Measurements from ENCODE around the gene PEPD.

The PEPD gene

DNA sequence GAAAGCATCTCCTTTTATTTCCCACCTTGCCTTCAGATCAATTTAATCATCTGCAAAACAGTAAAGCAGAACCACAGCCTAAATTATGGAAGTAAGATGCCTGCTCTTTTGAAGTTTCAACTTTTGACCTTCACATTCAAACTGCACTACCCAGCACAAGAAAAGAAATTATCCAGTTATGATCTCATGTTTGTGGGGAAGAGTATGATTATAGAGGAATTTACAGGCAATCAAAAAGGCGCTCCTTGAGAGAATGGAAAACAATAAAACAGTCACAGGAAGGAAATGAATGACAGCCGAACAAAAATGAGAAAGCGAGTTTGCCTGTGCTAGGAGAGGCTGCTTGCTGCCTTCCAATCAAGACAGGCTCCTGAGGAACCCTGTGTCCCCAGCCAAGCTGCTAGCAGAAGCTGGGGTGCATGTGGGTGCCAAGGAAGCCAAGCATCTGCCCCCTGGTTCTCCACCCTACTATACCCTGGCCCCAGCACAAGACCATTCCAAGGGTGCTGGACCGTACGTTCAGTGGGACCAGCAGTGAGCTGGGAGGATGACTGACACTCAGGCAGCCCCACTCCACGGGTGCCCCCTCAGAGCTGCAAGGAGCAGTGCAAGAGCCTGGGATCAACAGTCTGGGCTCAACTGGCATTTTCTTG lies 47.8 kb downstream of the PEPD start:
- no peak for DNase-seq (ENCODE audit: low read depth in 2 of 2)

DNA sequence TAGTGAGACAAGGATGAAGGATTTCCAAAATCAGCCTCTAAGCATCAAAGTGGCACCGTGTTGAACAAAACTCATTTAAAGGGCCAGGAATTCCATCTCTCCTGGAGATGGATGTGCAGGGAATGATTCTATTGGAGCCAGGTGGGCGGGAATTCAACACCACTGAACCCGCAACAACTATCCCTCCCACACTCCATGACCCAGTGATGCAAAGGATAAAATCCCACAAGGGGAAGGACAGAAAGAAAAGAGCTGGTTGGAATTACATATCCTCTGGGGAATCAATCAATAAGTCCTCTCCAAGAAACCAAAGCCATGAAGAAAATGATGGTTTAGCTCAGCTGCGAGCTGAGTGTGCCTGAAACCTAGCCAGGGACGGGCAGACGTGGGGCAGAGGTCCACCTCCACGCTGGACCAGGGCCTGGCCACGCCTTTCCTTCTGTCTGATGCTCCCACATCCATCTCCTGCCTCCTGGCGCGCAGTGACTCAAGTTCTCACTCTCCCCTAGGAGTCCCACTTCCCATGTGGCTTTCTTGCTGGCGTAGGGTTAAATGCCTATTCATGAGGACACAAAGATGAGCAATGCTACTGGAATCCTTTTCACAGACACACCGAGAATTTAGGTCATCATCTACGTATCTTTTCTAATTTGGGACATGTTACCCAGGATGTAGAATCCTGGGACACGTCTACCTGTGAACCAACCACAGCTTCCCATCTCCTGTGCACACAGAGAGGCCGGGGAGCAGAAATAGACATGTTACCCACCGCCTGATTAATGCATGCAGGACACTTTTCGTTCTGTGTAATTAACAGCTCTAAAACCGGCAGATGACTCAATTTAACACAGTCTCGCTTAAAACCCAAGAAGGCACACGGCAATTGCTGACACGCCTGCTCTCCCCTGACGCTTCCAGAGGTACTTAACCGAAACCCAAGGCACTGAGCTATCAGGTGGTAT lies 48.6 kb downstream of the PEPD start:
- DNase-seq (ENCODE audit: low read depth in 2 of 2), result no peak

DNA sequence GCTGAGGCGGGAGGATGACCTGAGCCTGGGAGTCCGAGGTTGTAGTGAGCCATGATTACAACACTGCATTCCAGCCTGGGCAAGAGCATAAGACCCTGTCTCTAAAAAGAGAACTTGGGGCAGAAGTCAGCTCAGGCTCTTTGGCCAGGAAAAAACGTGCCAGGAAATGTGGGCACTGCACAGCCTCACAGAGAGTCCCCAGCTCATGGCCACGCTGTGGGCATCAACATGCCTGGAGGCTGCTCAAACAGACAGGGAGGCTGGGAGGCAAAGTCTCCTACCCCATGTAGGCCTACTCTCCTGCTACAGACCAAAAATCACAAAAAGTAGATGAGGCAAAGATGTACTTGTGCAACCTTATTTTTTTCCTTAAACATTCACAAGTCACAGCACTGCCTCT lies 49.4 kb downstream of the PEPD start:
- DNase-seq (ENCODE audit: low read depth in 2 of 2), result no peak

DNA sequence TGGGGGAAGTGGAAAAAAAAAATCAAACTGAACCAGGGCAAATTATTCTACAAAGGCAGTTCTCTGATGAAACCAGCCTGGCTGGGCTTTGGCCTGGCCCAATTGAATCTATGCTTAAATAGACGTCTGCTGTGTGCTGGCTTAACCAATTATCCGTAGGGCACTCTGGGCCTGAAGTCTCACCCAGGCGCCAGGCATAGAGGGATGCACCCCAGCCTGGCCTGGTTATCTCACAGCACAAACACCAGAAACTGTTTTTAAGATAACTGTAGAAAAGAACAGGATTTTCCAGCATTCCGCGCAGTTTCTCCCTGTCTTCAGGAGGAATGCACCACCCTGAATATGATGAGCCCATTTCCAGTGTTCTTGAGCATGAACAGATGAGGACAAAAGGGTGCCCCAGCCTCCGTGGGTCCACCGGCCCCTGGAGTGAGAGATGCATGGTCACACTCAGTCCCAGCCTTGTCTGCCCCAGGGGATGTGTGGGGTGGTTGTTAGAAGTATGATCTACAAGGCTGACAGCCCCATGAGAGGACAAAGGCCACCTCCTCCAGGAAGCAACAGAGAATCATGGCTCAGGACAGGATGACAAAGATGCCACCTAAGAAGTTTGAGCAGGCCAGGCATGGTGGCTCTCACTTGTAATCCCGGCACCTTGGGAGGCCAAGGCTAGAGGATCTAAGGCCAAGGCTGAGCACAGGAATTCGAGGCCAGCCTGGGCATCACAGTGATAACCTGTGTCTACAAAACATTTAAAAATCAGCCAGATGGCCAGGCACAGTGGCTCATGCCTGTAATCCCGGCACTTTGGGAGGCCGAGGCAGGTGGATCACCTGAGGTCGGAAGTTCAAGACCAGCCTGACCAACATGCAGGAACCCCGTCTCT lies 50.2 kb downstream of the PEPD start:
- no peak for DNase-seq (ENCODE audit: low read depth in 2 of 2)

DNA sequence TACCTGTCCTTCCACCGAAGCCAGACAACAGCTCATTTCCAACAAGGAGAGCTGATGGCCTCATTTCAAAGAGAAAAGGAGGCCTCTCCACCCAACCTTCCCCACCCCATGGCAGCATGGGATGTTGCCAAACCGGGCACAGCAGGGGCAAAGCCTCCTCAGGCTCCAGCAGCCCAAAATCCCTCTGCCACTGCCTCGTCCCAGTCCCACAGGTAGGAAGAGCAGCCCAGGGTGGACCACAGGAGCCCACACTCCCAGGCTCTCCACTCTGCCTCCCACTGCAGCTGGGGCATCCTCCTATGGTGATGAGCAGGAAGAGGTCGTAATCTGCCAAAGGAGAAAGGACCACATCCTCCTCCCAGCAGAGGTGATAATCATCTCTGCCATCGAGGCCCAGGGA lies 50.9 kb downstream of the PEPD start:
- no peak for DNase-seq (ENCODE audit: low read depth in 2 of 2)

DNA sequence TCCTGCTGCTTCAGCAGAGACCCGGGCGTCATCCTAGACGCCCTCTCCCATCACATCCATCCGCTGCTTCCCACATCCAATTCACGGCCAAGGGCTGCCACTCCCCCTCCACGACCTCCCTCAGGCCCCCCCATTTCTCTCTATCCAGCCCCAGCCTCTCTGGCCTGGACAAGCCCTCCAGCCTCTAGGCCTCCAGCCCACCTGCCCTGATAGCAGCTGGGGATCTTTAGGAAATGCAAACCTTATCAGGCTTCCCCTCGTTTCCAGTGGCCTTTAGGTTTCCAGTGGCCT lies 51.6 kb downstream of the PEPD start:
- no peak for DNase-seq (ENCODE audit: low read depth in 2 of 2)

DNA sequence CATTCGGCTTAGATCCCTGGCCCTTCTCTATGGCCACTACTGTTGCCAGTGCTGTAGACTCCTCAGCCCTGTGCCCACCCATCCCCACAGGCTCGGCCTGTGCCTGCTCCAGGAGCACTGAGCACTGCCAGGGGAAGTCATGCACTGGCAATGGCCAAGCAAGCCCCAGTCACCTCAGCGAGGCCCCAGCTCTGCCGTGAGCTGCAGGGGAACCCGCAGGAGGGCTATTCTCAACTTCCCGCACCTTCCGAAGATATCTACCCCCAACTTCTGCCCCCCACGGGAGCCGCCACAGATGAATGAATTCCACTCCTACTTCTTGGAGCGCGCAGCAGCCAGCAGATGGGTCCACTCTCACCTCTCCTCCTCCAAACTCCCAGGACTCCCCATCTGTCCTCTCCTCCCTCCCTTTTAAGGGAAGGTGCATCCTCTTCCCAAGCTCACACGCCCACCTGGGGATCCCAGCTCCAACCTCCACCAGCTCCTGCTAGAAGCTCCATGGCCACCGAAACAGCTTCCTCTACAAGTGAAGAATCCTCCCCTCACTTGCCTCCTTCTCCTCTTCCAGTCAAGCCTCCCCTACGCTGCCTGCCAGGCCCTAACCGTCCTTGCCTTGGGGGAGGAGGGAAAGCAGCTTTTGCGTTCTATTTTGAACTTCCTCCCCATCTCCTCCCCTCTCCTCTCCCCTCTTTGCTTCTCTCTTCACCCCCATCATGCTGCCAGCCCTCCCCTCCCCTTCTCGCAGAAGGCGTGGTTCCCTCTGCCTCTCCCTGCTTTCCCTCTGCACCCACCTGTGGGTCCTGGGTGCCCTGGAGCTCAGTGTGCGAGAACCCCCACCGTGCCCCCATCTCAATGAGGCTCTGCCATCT lies 52.2 kb downstream of the PEPD start:
- DNase-seq (ENCODE audit: low read depth in 2 of 2), result no peak

DNA sequence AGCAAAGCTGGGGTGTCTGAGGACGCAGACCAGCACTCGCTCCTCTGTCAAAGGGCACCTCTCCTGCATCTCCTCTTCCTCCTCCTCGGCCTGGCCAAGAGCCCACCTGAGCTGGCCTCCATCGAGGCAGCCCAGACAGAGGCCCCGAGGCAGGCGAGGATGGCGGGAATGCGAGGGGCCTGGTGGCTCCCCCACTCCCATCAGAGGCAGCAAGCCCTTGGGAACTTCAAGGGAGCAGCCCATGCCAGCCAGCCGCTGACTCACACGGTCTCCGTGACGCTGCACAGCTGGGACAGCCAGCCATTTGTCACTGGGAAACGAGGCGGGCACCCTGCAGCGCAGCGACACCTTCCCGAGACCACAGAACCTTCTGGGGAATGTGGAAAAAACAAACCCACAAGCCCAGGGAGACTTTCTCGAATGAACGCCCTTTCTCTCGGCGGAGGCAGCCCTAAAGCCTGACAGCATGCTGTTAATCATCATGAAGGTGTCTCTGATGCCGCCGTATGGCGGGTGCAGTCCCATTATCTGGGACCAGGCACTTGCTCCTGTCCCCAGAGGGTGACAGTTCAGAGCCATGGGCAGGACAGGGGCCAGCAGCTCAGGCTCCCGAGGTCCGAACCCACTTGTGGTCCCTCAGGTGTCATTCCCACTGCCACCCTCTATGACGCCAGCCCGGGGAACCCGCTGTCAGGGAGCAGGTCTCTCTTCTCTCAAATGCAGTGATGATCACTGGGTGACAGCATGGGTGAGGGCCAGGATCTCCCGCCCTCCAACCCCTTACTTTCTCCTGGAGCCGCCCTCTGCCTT lies 53.0 kb downstream of the PEPD start:
- DNase-seq (ENCODE audit: low read depth in 2 of 2), result no peak

DNA sequence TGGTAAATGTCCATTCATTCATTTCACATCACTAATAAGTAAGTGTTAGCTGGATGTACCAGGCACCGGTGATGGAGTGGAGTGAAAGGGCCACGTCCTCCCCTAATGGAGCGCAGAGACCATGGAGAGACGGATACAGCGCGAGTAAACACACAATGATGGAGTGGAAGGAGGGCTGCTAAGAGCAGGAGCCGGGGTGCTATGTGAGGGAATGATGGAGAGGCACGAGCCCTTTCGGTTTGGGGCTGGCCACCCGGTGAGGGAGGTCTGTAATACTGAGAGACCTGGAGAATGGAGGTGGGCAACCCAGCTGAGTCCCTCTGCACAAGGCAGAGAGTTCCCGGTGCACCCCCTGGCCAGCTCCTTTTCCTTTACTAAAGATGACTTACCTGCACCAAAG lies 53.7 kb downstream of the PEPD start:
- no peak for DNase-seq (ENCODE audit: low read depth in 2 of 2)

DNA sequence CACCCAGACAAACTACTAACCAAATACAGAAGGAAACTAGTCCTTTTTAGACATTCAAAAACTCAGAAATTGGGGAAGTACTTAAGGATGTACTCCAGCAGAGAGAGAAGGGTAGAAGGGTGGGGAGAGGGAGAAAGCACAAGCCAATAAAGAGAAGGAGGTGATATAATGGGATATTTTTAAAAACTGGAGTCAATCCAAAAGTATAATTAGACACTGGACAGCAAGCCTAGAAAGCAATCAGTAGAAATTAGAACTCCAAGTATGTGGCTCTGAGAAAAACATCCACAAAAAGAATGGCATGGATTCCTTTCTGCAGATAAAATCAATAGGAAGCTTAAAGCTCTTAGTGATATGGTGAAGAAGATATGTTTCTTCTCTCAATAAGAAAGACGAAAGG lies 55.8 kb downstream of the PEPD start:
- DNase-seq (ENCODE audit: low read depth in 2 of 2), result no peak

DNA sequence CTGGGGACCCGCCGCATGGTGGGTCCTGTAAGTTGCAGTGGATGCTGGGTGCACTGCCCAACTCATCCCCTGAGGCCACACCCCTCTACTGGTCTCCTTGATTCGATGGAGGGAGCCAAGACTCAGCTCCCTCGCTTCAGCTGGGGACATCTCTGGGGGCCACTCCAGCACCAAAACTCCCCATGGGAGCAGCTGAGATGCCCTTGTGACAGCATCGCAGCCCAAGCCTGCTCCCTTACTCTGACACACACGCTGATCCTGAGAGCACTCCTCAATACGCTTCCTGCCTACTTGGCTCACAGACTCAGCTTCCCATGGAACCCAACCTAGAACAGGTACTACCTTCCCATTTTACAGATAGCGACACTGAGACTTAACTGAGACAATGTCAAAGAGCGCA lies 56.2 kb downstream of the PEPD start:
- DNase-seq (ENCODE audit: low read depth in 2 of 2), result no peak

DNA sequence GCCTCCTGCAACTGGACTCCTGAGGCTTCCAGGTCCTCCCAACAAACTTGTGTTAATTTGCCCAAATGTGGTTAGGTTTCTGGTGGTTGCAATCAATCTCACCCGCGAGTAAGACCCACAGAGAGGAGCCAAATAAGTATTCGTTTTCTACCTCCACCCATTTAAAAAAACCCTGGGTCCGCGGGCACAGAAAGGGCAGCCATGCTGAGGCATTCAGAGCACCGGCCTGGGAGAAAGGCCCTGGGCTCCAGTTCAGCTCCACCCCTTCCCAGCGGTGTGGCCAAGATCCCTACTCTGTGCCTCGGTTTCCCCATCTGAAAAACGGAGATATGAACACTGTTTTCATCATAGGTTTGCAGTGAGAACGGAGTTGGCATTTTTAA lies 56.9 kb downstream of the PEPD start:
- DNase-seq (ENCODE audit: low read depth in 2 of 2), result no peak

DNA sequence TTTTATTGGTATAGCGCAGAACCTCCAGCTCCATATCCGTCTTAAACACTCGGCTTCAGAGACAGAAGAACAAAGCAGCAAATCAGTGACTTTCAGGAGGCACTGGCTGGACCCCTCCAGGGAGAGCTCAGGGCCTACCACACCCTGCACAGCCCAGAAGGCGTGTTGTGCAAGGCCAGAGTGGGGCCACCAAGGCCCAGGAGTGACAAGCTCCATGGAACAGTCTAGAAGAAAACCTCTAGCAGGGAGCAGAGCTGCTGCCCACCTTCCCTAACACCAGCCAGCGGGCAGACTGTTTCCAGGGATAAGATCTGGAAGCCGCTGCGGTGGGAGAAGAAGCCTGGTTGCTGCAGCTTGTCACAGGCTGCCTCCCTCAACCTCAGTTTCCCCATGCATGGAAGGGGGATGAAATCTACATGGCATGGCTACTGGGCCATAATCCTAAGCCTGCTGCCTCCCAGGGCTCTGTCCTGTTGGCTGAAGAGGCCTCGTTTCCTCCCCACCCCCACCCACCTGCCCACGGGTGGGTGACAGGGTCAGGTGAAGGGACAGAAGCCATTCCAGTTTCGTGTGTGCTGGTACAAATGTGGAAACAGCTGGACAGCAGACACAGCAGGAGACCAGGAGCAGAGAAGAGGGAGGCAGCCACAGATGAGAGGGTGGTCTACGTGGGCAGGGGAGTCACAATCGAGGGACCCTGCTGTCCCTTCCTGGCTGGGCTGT lies 57.4 kb downstream of the PEPD start:
- no peak for DNase-seq (ENCODE audit: low read depth in 2 of 2)

DNA sequence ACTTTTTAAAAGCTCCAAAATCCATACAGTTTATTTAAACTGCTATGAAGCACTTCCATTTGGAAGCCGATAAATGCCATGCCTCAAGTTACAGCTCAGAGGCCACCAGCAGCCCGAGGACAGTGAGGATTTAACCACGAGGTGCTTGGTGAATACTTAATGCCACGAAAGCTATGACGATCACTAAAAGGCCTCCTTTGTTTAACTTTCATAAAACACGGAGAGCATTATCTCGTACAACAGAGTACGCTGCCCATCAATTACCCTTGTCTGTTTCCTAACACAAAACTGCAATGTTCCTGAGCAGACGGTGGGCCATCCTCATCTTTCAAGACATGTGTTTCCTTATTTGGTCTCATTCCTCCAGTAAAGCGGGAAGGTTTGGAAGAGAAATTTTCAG lies 58.4 kb downstream of the PEPD start:
- DNase-seq (ENCODE audit: low read depth in 2 of 2), result no peak

DNA sequence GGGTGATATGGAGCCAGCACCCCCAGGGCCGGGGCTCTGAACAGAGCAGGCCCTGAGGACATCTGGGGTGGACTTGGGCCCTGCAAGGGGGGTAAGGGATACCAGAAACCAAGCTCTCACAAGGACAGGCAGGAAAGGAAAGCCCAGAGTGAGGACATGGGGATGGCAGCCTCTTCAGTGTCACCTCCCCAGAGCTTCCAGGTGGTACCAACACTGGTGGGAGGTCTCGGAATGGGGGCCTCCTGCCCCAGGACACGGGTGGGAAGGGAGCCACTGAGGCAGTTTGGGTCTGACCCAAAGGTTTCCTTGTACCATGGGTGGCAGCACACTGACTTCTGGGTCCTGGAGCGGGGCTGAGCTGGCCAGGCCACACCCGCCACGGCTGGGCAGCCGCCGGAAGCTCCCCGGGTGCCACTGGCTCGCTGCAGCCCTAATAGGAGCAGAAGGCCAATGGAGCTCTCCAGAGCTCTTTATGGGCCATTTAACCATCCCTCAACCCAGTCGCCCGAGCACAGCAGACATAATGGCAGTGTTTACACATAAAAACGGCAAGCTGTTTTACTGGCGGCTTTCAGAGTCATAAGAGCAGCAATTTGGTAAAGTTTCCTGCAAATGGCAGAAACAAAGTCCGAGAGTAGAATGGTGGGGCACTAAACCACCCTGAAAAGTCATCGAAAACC lies 59.3 kb downstream of the PEPD start:
- DNase-seq (ENCODE audit: low read depth in 2 of 2), result no peak

DNA sequence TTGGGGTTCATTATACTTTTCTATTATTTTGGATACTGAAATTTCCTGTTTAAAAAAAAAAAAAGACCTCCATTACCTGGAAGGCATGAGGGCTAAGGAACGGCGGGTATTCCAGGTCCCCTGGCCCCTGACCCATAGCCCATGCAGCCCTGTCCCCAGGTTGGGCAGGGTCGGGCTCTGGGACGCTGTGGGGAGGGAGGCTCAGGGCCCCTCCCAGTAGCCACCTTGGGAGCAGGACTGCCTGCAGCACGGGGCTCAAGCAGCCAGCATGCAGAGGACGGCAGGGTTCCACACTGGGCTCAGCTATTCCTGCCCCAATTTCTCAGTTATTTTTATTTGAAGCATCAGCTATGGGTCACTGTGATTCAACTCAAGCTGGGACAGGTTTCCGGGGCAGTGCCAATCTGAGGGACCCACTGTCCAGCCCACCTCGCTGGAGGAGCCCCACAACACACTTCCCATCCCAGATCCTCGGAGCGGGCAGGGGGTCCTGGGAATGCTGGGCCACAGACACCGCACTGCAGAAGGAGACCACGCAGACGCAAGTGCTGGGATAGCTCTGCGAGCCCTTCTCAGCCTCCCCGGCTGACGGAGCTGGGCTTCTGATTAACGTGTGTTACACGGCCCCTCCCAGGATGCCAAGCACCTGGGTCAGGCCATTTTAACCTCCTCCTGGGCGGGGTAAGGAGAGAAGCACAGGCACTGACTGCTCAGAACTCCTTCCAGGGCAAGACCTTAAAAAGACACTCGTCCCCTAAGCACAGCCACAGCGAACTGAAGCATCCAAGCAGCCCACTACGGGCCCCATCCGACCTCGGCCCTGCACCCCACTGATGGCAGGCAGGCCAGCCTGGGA lies 60.1 kb downstream of the PEPD start:
- no peak for DNase-seq (ENCODE audit: low read depth in 2 of 2)

DNA sequence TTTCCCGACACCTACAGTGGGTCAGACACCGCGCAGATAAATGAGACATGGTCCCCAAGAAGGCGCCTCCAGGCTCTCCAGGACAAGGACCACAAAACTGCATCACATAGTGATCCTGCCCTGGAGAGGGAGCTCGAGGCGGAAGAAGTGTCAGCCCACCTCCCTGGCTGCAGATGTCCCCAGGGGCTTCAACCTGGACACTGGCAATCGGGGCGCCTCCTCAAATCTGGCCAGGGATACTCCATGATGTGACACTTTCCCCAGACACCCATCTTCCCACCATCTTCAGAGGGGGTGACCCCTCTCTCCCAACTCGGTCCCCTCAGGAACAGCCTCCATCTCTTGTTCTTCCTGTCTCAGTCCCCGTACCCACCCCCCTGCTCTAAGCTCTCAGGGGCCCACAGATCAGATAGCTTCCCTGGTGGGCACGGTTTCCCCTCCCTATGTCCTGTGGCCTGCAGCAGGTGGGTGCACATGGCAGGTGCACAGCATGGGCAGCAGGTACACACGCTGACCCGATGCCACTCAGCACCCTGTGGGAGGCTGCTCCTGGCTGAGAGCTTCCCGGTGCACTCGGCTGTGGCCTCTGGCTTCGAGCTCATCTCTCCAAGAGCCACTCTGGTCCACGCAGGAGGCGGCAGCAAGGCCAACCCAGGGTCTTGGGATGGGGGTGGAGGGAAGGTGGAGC lies 61.2 kb downstream of the PEPD start:
- DNase-seq (ENCODE audit: low read depth in 2 of 2), result no peak
